Endothelial cell of umbilical vein (primary cell): ENCODE results near the gene EFCC1.

Experiments used
- EZH2 ChIP-seq: IDR thresholded peaks from 2 replicates; pipeline ENCODE4 v1.6.1; 2012; ENCODE audit warnings: borderline replicate concordance, low read depth, mild to moderate bottlenecking, moderate library complexity, low read length, inconsistent platforms; ENCODE audit not compliant: severe bottlenecking
- POLR2A ChIP-seq: IDR thresholded peaks from 2 replicates; pipeline ENCODE4 v1.6.1; 2012; ENCODE audit warnings: low read depth, mild to moderate bottlenecking, control low read depth, low read length
- TF ChIP-seq, protein P1 (sequence below), 2 donors: IDR thresholded peaks; 1 replicate in 1 of 2; 2 replicates in 1 of 2; pipeline ENCODE4 v1.5.1; 2011; ENCODE audit warnings: low read length in 2 of 2, mild to moderate bottlenecking in 2 of 2, moderate library complexity in 2 of 2, control low read depth in 1 of 2, inconsistent platforms in 1 of 2, low read depth in 1 of 2; ENCODE audit not compliant: insufficient read depth in 1 of 2; ENCODE audit errors: extremely low read depth in 1 of 2
- TF ChIP-seq, protein P2 (sequence below): IDR thresholded peaks from 2 replicates; pipeline ENCODE4 v1.6.1; 2011; ENCODE audit not compliant: insufficient read depth, insufficient read length

DNA sequence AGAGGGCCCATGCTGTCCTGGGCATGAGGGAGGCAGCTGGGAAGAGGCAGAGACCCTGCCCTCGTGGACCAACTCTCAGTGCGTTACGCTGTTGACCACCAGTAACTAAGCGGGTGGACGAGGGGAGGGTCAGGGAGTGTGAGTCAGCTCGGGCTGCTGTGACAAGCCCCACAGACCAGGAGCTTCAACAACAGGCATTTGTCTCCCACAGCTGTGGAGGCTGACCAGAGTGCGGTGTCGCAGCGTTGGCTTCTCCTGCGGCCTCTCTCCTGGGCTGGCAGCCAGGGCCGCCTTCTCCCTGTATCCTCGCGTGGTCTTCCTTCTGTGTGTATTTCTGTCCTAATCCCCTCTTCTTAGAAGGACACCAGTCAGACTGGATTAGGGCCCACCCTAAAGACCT is 13.0 kb downstream of the EFCC1 start:
- TF ChIP-seq POLR2A (no peak), EZH2 (no peak)
- TF ChIP-seq, protein P1, sequence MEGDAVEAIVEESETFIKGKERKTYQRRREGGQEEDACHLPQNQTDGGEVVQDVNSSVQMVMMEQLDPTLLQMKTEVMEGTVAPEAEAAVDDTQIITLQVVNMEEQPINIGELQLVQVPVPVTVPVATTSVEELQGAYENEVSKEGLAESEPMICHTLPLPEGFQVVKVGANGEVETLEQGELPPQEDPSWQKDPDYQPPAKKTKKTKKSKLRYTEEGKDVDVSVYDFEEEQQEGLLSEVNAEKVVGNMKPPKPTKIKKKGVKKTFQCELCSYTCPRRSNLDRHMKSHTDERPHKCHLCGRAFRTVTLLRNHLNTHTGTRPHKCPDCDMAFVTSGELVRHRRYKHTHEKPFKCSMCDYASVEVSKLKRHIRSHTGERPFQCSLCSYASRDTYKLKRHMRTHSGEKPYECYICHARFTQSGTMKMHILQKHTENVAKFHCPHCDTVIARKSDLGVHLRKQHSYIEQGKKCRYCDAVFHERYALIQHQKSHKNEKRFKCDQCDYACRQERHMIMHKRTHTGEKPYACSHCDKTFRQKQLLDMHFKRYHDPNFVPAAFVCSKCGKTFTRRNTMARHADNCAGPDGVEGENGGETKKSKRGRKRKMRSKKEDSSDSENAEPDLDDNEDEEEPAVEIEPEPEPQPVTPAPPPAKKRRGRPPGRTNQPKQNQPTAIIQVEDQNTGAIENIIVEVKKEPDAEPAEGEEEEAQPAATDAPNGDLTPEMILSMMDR (IDR thresholded peaks at IDR 0.05; ENCODE audit: extremely low read depth in 1 of 2, insufficient read depth in 1 of 2, low read depth in 1 of 2, low read length in 2 of 2) = no peak
- TF ChIP-seq, protein P2, sequence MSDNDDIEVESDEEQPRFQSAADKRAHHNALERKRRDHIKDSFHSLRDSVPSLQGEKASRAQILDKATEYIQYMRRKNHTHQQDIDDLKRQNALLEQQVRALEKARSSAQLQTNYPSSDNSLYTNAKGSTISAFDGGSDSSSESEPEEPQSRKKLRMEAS = no peak
